Prostate gland (tissue), 2 donors: Measurements from ENCODE around the gene MRGPRG. TPM values are rescaled to one million over a fixed set of nuclear protein-coding genes. Genes with fewer than 3 reads are reported as not detected.

Experiments used
- DNase-seq: peaks from one replicate; pipeline ENCODE4 v3.0.0-alpha.2; 2019; ENCODE audit warnings: low spot score
- H3K27ac ChIP-seq, 2 donors: fragments of 200-600 bp; sonication (generic); 2 replicates each; pipeline ENCODE4 v1.5.1; 2017 to 2019
- H3K27me3 ChIP-seq: fragments of 200-600 bp; sonication (generic); replicated peaks from 2 replicates; pipeline ENCODE4 v1.5.1; 2019; ENCODE audit not compliant: insufficient read depth
- H3K36me3 ChIP-seq, 2 donors: fragments of 200-600 bp; sonication (generic); 1 replicate in 1 of 2; 2 replicates in 1 of 2; pipeline versions ENCODE4 v1.5.1 to v1.8.1; 2017 to 2019
- H3K4me1 ChIP-seq: fragments of 200-600 bp; sonication (generic); replicated peaks from 2 replicates; pipeline ENCODE4 v1.5.1; 2019
- H3K4me3 ChIP-seq, 2 donors: fragments of 200-600 bp; sonication (generic); 2 replicates each; pipeline ENCODE4 v1.5.1; 2017 to 2019
- H3K9me3 ChIP-seq: fragments of 200-600 bp; sonication (generic); 2 replicates; pipeline ENCODE4 v1.5.1; 2017
- POLR2A ChIP-seq: fragments of 450-650 bp; IDR thresholded peaks from one replicate; pipeline ENCODE4 v1.6.1; 2016; ENCODE audit warnings: antibody characterized with exemption, mild to moderate bottlenecking
- POLR2AphosphoS5 ChIP-seq: sonication (generic); formaldehyde crosslinking; IDR thresholded peaks from one replicate; pipeline ENCODE4 v1.6.1; 2017; ENCODE audit warnings: antibody characterized with exemption
- WGBS: methylation state at CpG from one replicate; pipeline ENCODE4 v1.1.5; 2018; 5-methylcytosine and 5-hydroxymethylcytosine counted together
- intact Hi-C: fragments of 100-400 bp; cut with DNase I; formaldehyde crosslinking; loops from one replicate; pipeline ENCODE4 v1.14.2; 2022
- total RNA-seq, 2 donors: library from RNA; depleted of rRNA; stranded (reverse); fragments of >200 nt; gene quantifications; one replicate each; pipeline ENCODE4 v1.1.0, GENCODE V29; 2016
- TF ChIP-seq, protein P1 (sequence below), 4 experiments: fragments of 200-600 bp in 2 of 4; fragments of 450-650 bp in 2 of 4; sonication (generic) in 2 of 4; IDR thresholded peaks; 1 replicate in 3 of 4; 2 replicates in 1 of 4; pipeline ENCODE4 v1.5.1; 2016 to 2019; ENCODE audit warnings: antibody characterized with exemption in 4 of 4, mild to moderate bottlenecking in 2 of 4, moderate library complexity in 2 of 4

MRGPRG gene
- total RNA-seq, 2 donors from 2014 or later = 2.7 TPM; not detected in 1

DNA sequence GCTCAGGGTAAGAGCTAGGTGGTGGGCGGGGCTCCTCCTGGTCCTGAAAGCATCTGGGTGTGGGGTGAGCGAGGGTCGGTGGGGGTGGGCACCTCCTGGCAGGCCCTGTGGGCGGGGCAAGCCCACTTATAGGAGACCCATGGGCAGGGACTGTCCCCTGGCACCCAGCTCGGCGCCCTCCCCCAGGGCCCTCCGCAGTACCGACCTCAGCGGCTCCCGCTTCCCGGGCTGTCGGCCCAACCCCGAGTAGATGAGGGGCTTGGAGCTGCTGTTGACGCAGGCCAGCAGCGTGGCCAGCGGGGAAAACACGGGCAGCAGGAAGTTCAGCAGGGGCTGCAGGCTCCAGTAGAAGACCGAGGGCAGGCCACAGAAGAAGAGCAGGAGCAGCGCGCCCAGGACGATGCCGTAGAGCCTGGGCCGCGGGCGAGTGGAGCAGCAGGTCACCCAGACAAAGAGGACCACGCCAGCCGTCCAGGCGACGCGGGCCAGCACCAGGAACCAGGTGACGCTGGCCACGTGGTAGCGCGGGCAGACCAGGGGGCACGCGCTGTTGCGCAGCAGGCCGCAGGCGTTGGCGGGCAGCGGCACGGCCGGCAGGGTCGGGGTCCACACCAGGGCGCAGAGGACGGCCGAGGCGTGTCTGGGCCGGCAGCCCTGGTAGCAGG lies 663 bp downstream of the MRGPRG start:
- WGBS = 91% methylated on average over 43 of the region's 49 CpGs
- peaks cover 2% of the 10 kb centered on the region for H3K27me3 ChIP-seq
- H3K27ac ChIP-seq = no peak overlapping the region
- H3K9me3 ChIP-seq = no peaks in the 10 kb centered on the region
- intact Hi-C loops = loop anchor here (5.0 kb wide), 3 partner anchors 51 to 181 kb away; partner anchors contain the start of gene OSBPL5
- no peak for DNase-seq
- no peaks in the 10 kb centered on the region for H3K4me1 ChIP-seq
- no peak overlapping the region for H3K4me3 ChIP-seq
- TF ChIP-seq POLR2AphosphoS5 (no peak), POLR2A (no peak)
- TF ChIP-seq, protein P1, sequence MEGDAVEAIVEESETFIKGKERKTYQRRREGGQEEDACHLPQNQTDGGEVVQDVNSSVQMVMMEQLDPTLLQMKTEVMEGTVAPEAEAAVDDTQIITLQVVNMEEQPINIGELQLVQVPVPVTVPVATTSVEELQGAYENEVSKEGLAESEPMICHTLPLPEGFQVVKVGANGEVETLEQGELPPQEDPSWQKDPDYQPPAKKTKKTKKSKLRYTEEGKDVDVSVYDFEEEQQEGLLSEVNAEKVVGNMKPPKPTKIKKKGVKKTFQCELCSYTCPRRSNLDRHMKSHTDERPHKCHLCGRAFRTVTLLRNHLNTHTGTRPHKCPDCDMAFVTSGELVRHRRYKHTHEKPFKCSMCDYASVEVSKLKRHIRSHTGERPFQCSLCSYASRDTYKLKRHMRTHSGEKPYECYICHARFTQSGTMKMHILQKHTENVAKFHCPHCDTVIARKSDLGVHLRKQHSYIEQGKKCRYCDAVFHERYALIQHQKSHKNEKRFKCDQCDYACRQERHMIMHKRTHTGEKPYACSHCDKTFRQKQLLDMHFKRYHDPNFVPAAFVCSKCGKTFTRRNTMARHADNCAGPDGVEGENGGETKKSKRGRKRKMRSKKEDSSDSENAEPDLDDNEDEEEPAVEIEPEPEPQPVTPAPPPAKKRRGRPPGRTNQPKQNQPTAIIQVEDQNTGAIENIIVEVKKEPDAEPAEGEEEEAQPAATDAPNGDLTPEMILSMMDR (IDR thresholded peaks at IDR 0.05) = no peak
- no peaks in the 10 kb centered on the region for H3K36me3 ChIP-seq

DNA sequence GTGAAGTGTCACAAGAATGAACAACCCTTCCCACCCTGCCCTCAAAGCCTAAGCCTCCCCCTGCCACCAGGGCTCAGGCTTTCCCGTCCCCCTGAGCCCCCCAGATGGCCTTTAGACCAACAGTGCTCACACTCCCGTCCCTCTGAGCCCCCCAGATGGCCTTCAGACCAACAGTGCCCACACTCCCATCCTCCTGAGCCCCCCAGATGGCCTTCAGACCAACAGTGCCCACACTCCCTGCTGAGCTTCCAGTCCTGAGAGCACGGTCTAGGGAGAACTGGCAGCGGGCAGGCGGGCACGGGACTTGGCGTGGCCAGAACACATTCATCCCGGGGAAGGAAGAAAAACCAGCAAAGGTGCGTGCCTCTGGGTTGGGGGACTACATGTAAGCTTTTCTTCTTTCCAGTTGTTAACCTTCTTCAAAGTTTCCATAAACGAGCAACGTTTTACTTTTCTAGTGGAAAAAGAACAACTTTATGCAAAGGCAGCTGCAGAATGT lies 2.5 kb downstream of the MRGPRG start:
- Histone ChIP-seq H3K4me3 (no peak overlapping the region), H3K27ac (no peak overlapping the region), H3K4me1 (no peaks in the 10 kb centered on the region), H3K36me3 (no peaks in the 10 kb centered on the region), H3K9me3 (no peaks in the 10 kb centered on the region), H3K27me3 (peaks cover 2% of the 10 kb centered on the region)
- 70% methylated on average over 11 of the region's 11 CpGs for WGBS
- TF ChIP-seq, protein P1 (IDR thresholded peaks at IDR 0.05) = no peak
- TF ChIP-seq POLR2AphosphoS5 (no peak), POLR2A (no peak)
- intact Hi-C loops = loop anchor here (5.0 kb wide), 3 partner anchors 49 to 179 kb away; partner anchors contain the start of gene OSBPL5
- no peak for DNase-seq

DNA sequence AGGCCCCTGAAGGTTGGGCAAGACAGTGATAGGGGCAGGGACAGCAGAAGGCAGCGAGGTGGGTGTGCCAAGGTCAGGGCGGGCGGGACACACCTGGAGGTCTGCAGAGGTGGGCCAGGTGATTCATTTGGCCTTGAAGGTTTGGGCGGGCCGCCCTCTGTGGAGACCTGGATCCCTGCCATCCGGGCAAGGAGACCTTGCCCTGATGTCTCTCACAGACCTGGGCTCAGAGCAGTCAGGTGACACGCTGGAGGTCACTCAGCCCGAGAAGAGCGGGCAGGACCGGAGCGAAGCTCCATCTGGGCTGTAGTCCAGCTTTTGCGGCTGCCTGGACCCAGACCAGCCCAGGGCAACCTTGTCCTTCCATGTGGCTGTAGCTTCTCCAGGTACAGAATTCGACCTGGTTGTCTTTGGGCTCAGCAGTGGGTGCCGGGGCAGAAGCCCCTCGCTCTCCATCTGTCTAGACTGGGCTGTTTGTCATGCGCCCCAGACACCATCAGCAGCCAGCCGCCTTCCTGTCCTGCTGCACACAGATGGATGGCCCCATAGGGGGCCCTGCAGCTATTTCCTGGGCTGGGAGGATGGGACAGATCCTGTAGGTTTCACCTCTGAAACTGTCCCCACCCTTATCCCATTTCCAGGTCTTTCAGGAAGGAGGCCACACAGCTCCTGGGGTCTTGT lies 3.1 kb downstream of the MRGPRG start:
- H3K4me1 ChIP-seq = no peaks in the 10 kb centered on the region
- WGBS = 74% methylated on average over 17 of the region's 17 CpGs
- H3K4me3 ChIP-seq = no peak overlapping the region
- no peaks in the 10 kb centered on the region for H3K36me3 ChIP-seq
- DNase-seq = no peak
- TF ChIP-seq, protein P1 (IDR thresholded peaks at IDR 0.05) = no peak
- TF ChIP-seq POLR2A (no peak), POLR2AphosphoS5 (no peak)
- H3K27ac ChIP-seq = no peak overlapping the region
- no peaks in the 10 kb centered on the region for H3K9me3 ChIP-seq
- peaks cover 2% of the 10 kb centered on the region for H3K27me3 ChIP-seq
- intact Hi-C loops = loop anchor here (5.0 kb wide), 3 partner anchors 48 to 178 kb away; partner anchors contain the start of gene OSBPL5

DNA sequence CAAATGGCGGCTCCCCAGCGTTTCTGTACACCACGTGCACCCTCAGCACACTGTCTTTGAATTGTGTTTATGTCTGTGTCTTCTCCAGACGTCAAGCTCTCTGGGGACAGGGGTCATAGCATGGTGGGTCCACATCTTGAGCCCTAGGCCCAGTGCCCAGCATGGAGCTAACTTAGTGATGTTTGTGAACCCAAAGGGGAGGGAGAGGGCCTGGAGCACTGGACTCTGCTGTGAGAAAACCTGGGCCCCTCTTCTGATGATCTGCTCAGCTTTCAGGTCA lies 4.3 kb downstream of the MRGPRG start:
- intact Hi-C loops = no loop called here
- H3K27me3 ChIP-seq = peaks cover 2% of the 10 kb centered on the region
- WGBS = 76% methylated on average over 4 of the region's 4 CpGs

More for the DNA sequence above, 4.3 kb downstream of the MRGPRG start:
- Histone ChIP-seq H3K4me3 (no peak overlapping the region), H3K4me1 (no peaks in the 10 kb centered on the region), H3K9me3 (no peaks in the 10 kb centered on the region), H3K36me3 (no peaks in the 10 kb centered on the region), H3K27ac (no peak overlapping the region)
- no peak for TF ChIP-seq POLR2A
- TF ChIP-seq, protein P1 (IDR thresholded peaks at IDR 0.05) = no peak
- no peak for TF ChIP-seq POLR2AphosphoS5
- no peak for DNase-seq
